ENCODE results near the gene DHH. TPM values are rescaled to one million over a fixed set of nuclear protein-coding genes. Genes with fewer than 3 reads are reported as not detected.

Gene DHH
- total and polyA plus RNA-seq, 2 experiments from 2014 or later = not detected

GRCh38 chr12:49133014-49133413, 38.4 kb upstream of the DHH start:
- Histone ChIP-seq H3F3A (replicated peaks; ENCODE audit: low read depth) (peaks cover 24% of the 10 kb centered on the region), H3K27me3 (ENCODE audit: insufficient read depth) (no peaks in the 10 kb centered on the region), H3K36me3 (ENCODE audit: insufficient read depth) (peaks cover 19% of the 10 kb centered on the region), H2AFZ (no peak overlapping the region), H3K27ac (ENCODE audit: low read depth) (no peak overlapping the region), H4K20me1 (replicated peaks; ENCODE audit: insufficient read depth) (peaks cover 12% of the 10 kb centered on the region), H3K4me2 (no peak overlapping the region), H3K9me2 (ENCODE audit: insufficient read depth) (no peaks in the 10 kb centered on the region; the same call in 1 of the 2 replicates), H3K79me2 (replicated peaks; ENCODE audit: insufficient read depth) (peaks cover 28% of the 10 kb centered on the region), H3K4me1 (ENCODE audit: insufficient read depth) (peaks cover 9% of the 10 kb centered on the region), H3K4me3 (no peak overlapping the region)
- no peak for DNase-seq (ENCODE audit: low spot score)
- TF ChIP-seq CREB1 (CRISPR knock-in tag; IDR thresholded peaks at IDR 0.05; ENCODE audit: low read depth) = no peak
- no peak for TF ChIP-seq ZNF462 (CRISPR knock-in tag; IDR thresholded peaks at IDR 0.05)
- TF ChIP-seq ZNF114 (CRISPR knock-in tag; IDR thresholded peaks at IDR 0.05) = no peak
- no peak for TF ChIP-seq EZH2 (IDR thresholded peaks at IDR 0.05; ENCODE audit: low read depth, unreplicated experiment)
- TF ChIP-seq STAT1 (IDR thresholded peaks at IDR 0.05; ENCODE audit: unreplicated experiment) = no peak
- no peak for TF ChIP-seq NANOG (IDR thresholded peaks at IDR 0.05; ENCODE audit: borderline replicate concordance)
- TF ChIP-seq REST (IDR thresholded peaks at IDR 0.05; ENCODE audit: unreplicated experiment) = no peak
- TF ChIP-seq CTCF (conservative IDR thresholded peaks at IDR 0.05; ENCODE audit: low read depth in 2 of 2) = no peak
- no peak for TF ChIP-seq JUNB (IDR thresholded peaks at IDR 0.05; ENCODE audit: unreplicated experiment)
- no peak for TF ChIP-seq ETS1 (IDR thresholded peaks at IDR 0.05)
- TF ChIP-seq EZH2phosphoT487 (IDR thresholded peaks at IDR 0.05; ENCODE audit: unreplicated experiment) = no peak
- no peak for TF ChIP-seq ZNF331 (CRISPR knock-in tag; IDR thresholded peaks at IDR 0.05; ENCODE audit: low read depth)
- no peak for TF ChIP-seq POLR2AphosphoS5 (IDR thresholded peaks at IDR 0.05; ENCODE audit: low read depth)
- ATAC-seq = no peak
- peaks cover 32% of the 10 kb centered on the region for H3K36me3 Mint-ChIP-seq (ENCODE audit: low read depth)
- peaks cover 28% of the 10 kb centered on the region for H3K4me1 Mint-ChIP-seq
- no peak overlapping the region for H3K27ac Mint-ChIP-seq
- no peak overlapping the region for H3K4me3 Mint-ChIP-seq
- peaks cover 23% of the 10 kb centered on the region for H3K27me3 Mint-ChIP-seq (ENCODE audit: insufficient read depth, low read depth, poor library complexity)
- peaks cover 4% of the 10 kb centered on the region; the same call in 1 of the 3 replicates for H3K9me3 Mint-ChIP-seq
